Measurements from ENCODE around the gene DISP3.

The DISP3 gene

DNA sequence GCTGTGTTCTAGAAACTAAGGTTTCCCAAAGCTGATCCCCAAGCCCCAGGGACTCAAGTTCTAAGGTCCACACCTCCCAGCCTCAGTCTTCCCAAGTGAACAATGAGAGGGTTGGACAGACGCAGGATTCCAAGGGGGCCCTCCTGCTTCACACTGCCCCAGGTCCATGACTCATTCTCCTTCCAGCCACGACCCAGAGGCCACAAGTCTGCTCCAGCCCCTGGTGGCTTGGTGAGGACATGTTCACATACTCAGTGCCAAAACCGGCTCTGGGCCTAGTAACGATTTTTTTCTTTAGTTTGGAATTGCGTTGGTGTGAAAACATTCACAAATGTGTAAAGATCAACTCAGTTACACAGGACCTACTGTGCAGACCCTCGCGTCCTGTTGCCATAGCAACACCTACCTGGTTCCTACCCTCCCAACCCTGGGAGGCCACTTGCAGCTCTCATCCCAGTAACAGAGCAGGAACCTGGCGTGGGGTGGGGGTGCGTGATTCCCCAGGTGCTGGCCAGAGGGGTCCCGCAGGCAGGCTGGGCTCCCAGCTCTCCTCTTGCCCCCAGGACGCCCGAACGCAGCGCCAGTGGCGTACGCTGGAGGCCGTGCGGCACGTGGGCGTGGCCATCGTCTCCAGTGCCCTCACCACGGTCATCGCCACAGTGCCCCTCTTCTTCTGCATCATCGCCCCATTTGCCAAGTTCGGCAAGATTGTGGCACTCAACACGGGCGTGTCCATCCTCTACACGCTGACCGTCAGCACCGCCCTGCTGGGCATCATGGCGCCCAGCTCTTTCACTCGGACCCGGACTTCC lies 57.0 kb downstream of the DISP3 start:
- Histone ChIP-seq H3K36me3 (ENCODE audit: insufficient read depth, low read length) (no peaks in the 10 kb centered on the region), H3K9me3 (ENCODE audit: low read depth, low read length) (no peaks in the 10 kb centered on the region), H3K27ac (no peak overlapping the region), H3K4me3 (no peak overlapping the region), H3K9ac (ENCODE audit: insufficient read length) (no peak overlapping the region)
- TF ChIP-seq POLR2AphosphoS5 (IDR thresholded peaks at IDR 0.05; ENCODE audit: borderline replicate concordance, low read depth, low read length), result no peak
- no peak for TF ChIP-seq EZH2 (IDR thresholded peaks at IDR 0.05)
- no peak for TF ChIP-seq FOXP2 (optimal IDR thresholded peaks at IDR 0.05; ENCODE audit: control extremely low read depth, extremely low read length, insufficient read depth)
- DNase-seq (ENCODE audit: low read depth, low spot score), result no peak

GRCh38 chr1:11536573-11537379 lies 57.8 kb downstream of the DISP3 start:
- H3K27ac ChIP-seq, result no peak overlapping the region
- H3K9ac ChIP-seq (ENCODE audit: insufficient read length), result no peak overlapping the region
- no peak for DNase-seq (ENCODE audit: low read depth, low spot score)
- H3K4me3 ChIP-seq, result no peak overlapping the region
- TF ChIP-seq FOXP2 (optimal IDR thresholded peaks at IDR 0.05; ENCODE audit: control extremely low read depth, extremely low read length, insufficient read depth) (no peak), EZH2 (IDR thresholded peaks at IDR 0.05) (no peak), POLR2AphosphoS5 (IDR thresholded peaks at IDR 0.05; ENCODE audit: borderline replicate concordance, low read depth, low read length) (no peak)
- no peaks in the 10 kb centered on the region for H3K9me3 ChIP-seq (ENCODE audit: low read depth, low read length)
- H3K36me3 ChIP-seq (ENCODE audit: insufficient read depth, low read length), result no peaks in the 10 kb centered on the region

- Histone ChIP-seq H3K9ac (ENCODE audit: insufficient read length) (no peak overlapping the region), H3K9me3 (ENCODE audit: low read depth, low read length) (no peaks in the 10 kb centered on the region), H3K36me3 (ENCODE audit: insufficient read depth, low read length) (no peaks in the 10 kb centered on the region), H3K4me3 (no peak overlapping the region), H3K27ac (no peak overlapping the region)
- DNase-seq (ENCODE audit: low read depth, low spot score), result no peak
- TF ChIP-seq EZH2 (IDR thresholded peaks at IDR 0.05) (no peak), FOXP2 (optimal IDR thresholded peaks at IDR 0.05; ENCODE audit: control extremely low read depth, extremely low read length, insufficient read depth) (no peak)
These were observed 58.4 kb downstream of the DISP3 start for GRCh38 chr1:11537380-11537764.

GRCh38 chr1:11537854-11538591 lies 59.1 kb downstream of the DISP3 start:
- no peak overlapping the region for H3K9ac ChIP-seq (ENCODE audit: insufficient read length)
- DNase-seq (ENCODE audit: low read depth, low spot score), result no peak
- H3K36me3 ChIP-seq (ENCODE audit: insufficient read depth, low read length), result no peaks in the 10 kb centered on the region
- H3K9me3 ChIP-seq (ENCODE audit: low read depth, low read length), result no peaks in the 10 kb centered on the region
- TF ChIP-seq POLR2AphosphoS5 (IDR thresholded peaks at IDR 0.05; ENCODE audit: borderline replicate concordance, low read depth, low read length) (no peak), FOXP2 (optimal IDR thresholded peaks at IDR 0.05; ENCODE audit: control extremely low read depth, extremely low read length, insufficient read depth) (no peak), EZH2 (IDR thresholded peaks at IDR 0.05) (no peak)
- no peak overlapping the region for H3K27ac ChIP-seq
- H3K4me3 ChIP-seq, result no peak overlapping the region

GRCh38 chr1:11538886-11539285 lies 59.9 kb downstream of the DISP3 start:
- H3K9ac ChIP-seq (ENCODE audit: insufficient read length), result no peak overlapping the region
- no peak overlapping the region for H3K27ac ChIP-seq
- no peaks in the 10 kb centered on the region for H3K36me3 ChIP-seq (ENCODE audit: insufficient read depth, low read length)
- no peak overlapping the region for H3K4me3 ChIP-seq
- TF ChIP-seq EZH2 (IDR thresholded peaks at IDR 0.05), result no peak
- no peak for TF ChIP-seq POLR2AphosphoS5 (IDR thresholded peaks at IDR 0.05; ENCODE audit: borderline replicate concordance, low read depth, low read length)
- no peak for TF ChIP-seq FOXP2 (optimal IDR thresholded peaks at IDR 0.05; ENCODE audit: control extremely low read depth, extremely low read length, insufficient read depth)
- no peak for DNase-seq (ENCODE audit: low read depth, low spot score)
- no peaks in the 10 kb centered on the region for H3K9me3 ChIP-seq (ENCODE audit: low read depth, low read length)

GRCh38 chr1:11539850-11540772 lies 61.2 kb downstream of the DISP3 start:
- H3K4me3 ChIP-seq, result no peak overlapping the region
- H3K27ac ChIP-seq, result no peak overlapping the region
- no peak overlapping the region for H3K9ac ChIP-seq (ENCODE audit: insufficient read length)
- no peak for DNase-seq (ENCODE audit: low read depth, low spot score)
- TF ChIP-seq POLR2AphosphoS5 (IDR thresholded peaks at IDR 0.05; ENCODE audit: borderline replicate concordance, low read depth, low read length) (no peak), EZH2 (IDR thresholded peaks at IDR 0.05) (no peak), FOXP2 (optimal IDR thresholded peaks at IDR 0.05; ENCODE audit: control extremely low read depth, extremely low read length, insufficient read depth) (no peak)
- H3K9me3 ChIP-seq (ENCODE audit: low read depth, low read length), result no peaks in the 10 kb centered on the region
- no peaks in the 10 kb centered on the region for H3K36me3 ChIP-seq (ENCODE audit: insufficient read depth, low read length)

DNA sequence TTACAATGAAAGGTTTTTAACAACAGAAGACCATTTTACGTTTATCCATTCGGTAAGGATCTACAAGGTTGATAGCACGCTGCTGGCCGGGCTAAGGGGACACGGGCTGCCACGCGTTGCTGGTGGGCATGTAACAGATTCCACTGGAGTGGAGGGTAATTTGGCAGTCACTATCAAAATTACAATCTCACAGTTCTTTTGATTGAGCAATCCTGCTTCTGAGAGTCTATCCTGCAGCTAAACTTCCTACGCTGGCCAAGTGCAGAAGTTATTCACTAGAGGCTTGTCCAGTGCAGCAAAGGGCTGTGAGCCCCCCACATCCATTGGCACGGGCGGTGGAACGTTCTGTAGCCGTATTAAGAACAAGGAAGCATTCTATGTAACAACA lies 61.8 kb downstream of the DISP3 start:
- no peak overlapping the region for H3K4me3 ChIP-seq
- no peak for DNase-seq (ENCODE audit: low read depth, low spot score)
- H3K27ac ChIP-seq, result no peak overlapping the region
- TF ChIP-seq FOXP2 (optimal IDR thresholded peaks at IDR 0.05; ENCODE audit: control extremely low read depth, extremely low read length, insufficient read depth), result no peak
- TF ChIP-seq POLR2AphosphoS5 (IDR thresholded peaks at IDR 0.05; ENCODE audit: borderline replicate concordance, low read depth, low read length), result no peak
- no peak for TF ChIP-seq EZH2 (IDR thresholded peaks at IDR 0.05)
- H3K9ac ChIP-seq (ENCODE audit: insufficient read length), result no peak overlapping the region
- no peaks in the 10 kb centered on the region for H3K36me3 ChIP-seq (ENCODE audit: insufficient read depth, low read length)
- no peaks in the 10 kb centered on the region for H3K9me3 ChIP-seq (ENCODE audit: low read depth, low read length)

All from SK-N-MC (cell line).